B cell (primary cell): Measurements from ENCODE around the gene MAJIN. TPM values are rescaled to one million over a fixed set of nuclear protein-coding genes. Genes with fewer than 3 reads are reported as not detected.

ENCODE experiments used
- ATAC-seq: fragments of 200-7000 bp; cut with Tn5 transposase; one replicate; pipeline ENCODE4 v1.10.0; 2021; ENCODE audit warnings: low read depth, mild to moderate bottlenecking, moderate number of reproducible peaks, moderate library complexity
- CTCF ChIA-PET: fragments of 350-600 bp; sonication (Branson Sonifier 250); formaldehyde crosslinking; loops from one replicate; lab custom pipeline; 2021; ENCODE audit warnings: antibody characterized with exemption, inconsistent platforms; lab: Charles Lee
- POLR2A ChIA-PET: fragments of 350-600 bp; sonication (Branson Sonifier 250); formaldehyde crosslinking; loops from one replicate; lab custom pipeline; 2021; ENCODE audit warnings: antibody characterized with exemption; lab: Charles Lee
- DNase-seq: peaks from one replicate; pipeline ENCODE4 v3.0.0; 2013
- H2AFZ ChIP-seq: 2 replicates; pipeline ENCODE4 v1.6.1; 2012; ENCODE audit warnings: mild to moderate bottlenecking, low read depth, low read length; ENCODE audit not compliant: insufficient read depth, poor library complexity, severe bottlenecking
- H3K27ac ChIP-seq, 2 donors: 1 replicate in 1 of 2; 2 replicates in 1 of 2; pipeline ENCODE4 v1.5.1; 2012 to 2013; ENCODE audit warnings: low read length in 2 of 2, mild to moderate bottlenecking in 2 of 2, moderate library complexity in 1 of 2
- H3K27me3 ChIP-seq, 4 experiments: fragments of 200-600 bp in 1 of 4; sonication (generic) in 1 of 4; replicated peaks in 1 of 4; 1 replicate in 2 of 4; 2 replicates in 2 of 4; pipeline versions ENCODE4 v1.6.1 to v1.7.0; 2013 to 2016; ENCODE audit warnings: low read length in 3 of 4, mild to moderate bottlenecking in 2 of 4, mixed read lengths in 1 of 4, moderate library complexity in 1 of 4; ENCODE audit not compliant: insufficient read depth in 4 of 4, control insufficient read depth in 3 of 4; ENCODE audit errors: control extremely low read depth in 1 of 4
- H3K36me3 ChIP-seq, 2 experiments: replicated peaks in 1 of 2; 1 replicate in 1 of 2; 2 replicates in 1 of 2; pipeline versions ENCODE4 v1.6.1 to v1.7.1; 2013; ENCODE audit warnings: low read length in 1 of 2; ENCODE audit not compliant: insufficient read depth in 2 of 2, control insufficient read depth in 1 of 2; ENCODE audit errors: control extremely low read depth in 1 of 2, extremely low read depth in 1 of 2
- H3K4me1 ChIP-seq, 2 donors: fragments of 200-600 bp in 1 of 2; sonication (generic) in 1 of 2; 1 replicate in 1 of 2; 2 replicates in 1 of 2; pipeline versions ENCODE4 v1.5.1 to v1.6.1; 2013 to 2017; ENCODE audit warnings: low read length in 2 of 2; ENCODE audit not compliant: control insufficient read depth in 2 of 2, insufficient read depth in 2 of 2
- H3K4me2 ChIP-seq: replicated peaks from 2 replicates; pipeline ENCODE3; 2012; ENCODE audit warnings: mild to moderate bottlenecking, low read depth, low read length; ENCODE audit not compliant: poor library complexity, severe bottlenecking
- H3K4me3 ChIP-seq, 5 experiments: fragments of 200-600 bp in 1 of 5; sonication (generic) in 1 of 5; 1 replicate in 3 of 5; 2 replicates in 2 of 5; pipeline versions ENCODE4 v1.5.1 to v1.7.0; 2011 to 2016; ENCODE audit warnings: low read length in 4 of 5, mild to moderate bottlenecking in 4 of 5, low read depth in 2 of 5, control low read depth in 1 of 5, moderate library complexity in 1 of 5; ENCODE audit not compliant: insufficient read depth in 1 of 5; ENCODE audit errors: control extremely low read depth in 1 of 5, extremely low read depth in 1 of 5
- H3K79me2 ChIP-seq: fragments of 200-600 bp; sonication (generic); one replicate; pipeline ENCODE4 v1.6.0; 2016; ENCODE audit warnings: low read length; ENCODE audit not compliant: control insufficient read depth, insufficient read depth
- H3K9ac ChIP-seq: fragments of 200-600 bp; sonication (generic); 2 replicates; pipeline ENCODE4 v1.6.1; 2017; ENCODE audit warnings: mild to moderate bottlenecking, low read length, moderate library complexity
- H3K9me3 ChIP-seq, 3 donors: one replicate each; pipeline versions ENCODE4 v1.6.1 to v1.7.1; 2013; ENCODE audit warnings: low read length in 2 of 3; ENCODE audit not compliant: control insufficient read depth in 2 of 3, insufficient read depth in 1 of 3; ENCODE audit errors: control extremely low read depth in 1 of 3
- H4K20me1 ChIP-seq: 2 replicates; pipeline ENCODE4 v1.6.0; 2012; ENCODE audit warnings: mild to moderate bottlenecking, low read length; ENCODE audit not compliant: insufficient read depth, control insufficient read depth, poor library complexity, severe bottlenecking
- H3K27ac Mint-ChIP-seq: one replicate; pipeline ENCODE4 v1.8.0; 2021; ENCODE audit warnings: mixed read lengths
- H3K27me3 Mint-ChIP-seq: one replicate; pipeline ENCODE4 v1.8.0; 2021; ENCODE audit warnings: mixed read lengths
- H3K4me1 Mint-ChIP-seq: one replicate; pipeline ENCODE4 v1.8.0; 2021; ENCODE audit warnings: mixed read lengths
- H3K4me3 Mint-ChIP-seq: one replicate; pipeline ENCODE4 v1.8.0; 2021; ENCODE audit warnings: mixed read lengths
- H3K9me3 Mint-ChIP-seq: one replicate; pipeline ENCODE4 v1.8.0; 2022; ENCODE audit warnings: mixed read lengths; ENCODE audit not compliant: insufficient read depth
- CTCF ChIP-seq: fragments of 200-600 bp; IDR thresholded peaks from one replicate; pipeline ENCODE4 v1.8.0; 2022; ENCODE audit warnings: antibody characterized with exemption, mild to moderate bottlenecking
- EZH2 ChIP-seq: IDR thresholded peaks from 2 replicates; pipeline ENCODE4 v1.6.1; 2012; ENCODE audit warnings: borderline replicate concordance, low read depth, mild to moderate bottlenecking, moderate library complexity, low read length; ENCODE audit not compliant: insufficient read depth, poor library complexity, severe bottlenecking
- WGBS: methylation state at CpG from one replicate; pipeline ENCODE4 v1.1.5; 2013; ENCODE audit warnings: missing lambda C conversion rate; ENCODE audit not compliant: insufficient coverage; 5-methylcytosine and 5-hydroxymethylcytosine counted together
- intact Hi-C: fragments of 100-400 bp; cut with micrococcal nuclease; formaldehyde crosslinking; loops from one replicate; pipeline ENCODE4 v1.10.0; 2022
- polyA plus RNA-seq: library from polyadenylated mRNA; depleted of rRNA; stranded (reverse); fragments of >200 nt; gene quantifications from 2 replicates; pipeline ENCODE4 v1.2.3, GENCODE V29; 2012
- total RNA-seq, 2 donors: library from RNA; stranded (reverse); fragments of 120-200 nt in 1 of 2; gene quantifications; 1 replicate in 1 of 2; 2 replicates in 1 of 2; pipeline versions ENCODE4 v1.2.3 to v1.2.4, GENCODE V29; 2013 to 2022

MAJIN gene
- total and polyA plus RNA-seq, 2 donors (not counting 1 experiment from before 2014, with no cell fraction given) = 0.71 to 2.4 TPM

- no peak for ATAC-seq
- Histone ChIP-seq H3K4me3 (no peak overlapping the region), H3K9ac (no peak overlapping the region), H3K4me1 (peaks cover 26 to 47% of the 10 kb centered on the region in 2 donors), H3K27me3 (no peaks in the 10 kb centered on the region), H3K79me2 (peaks cover 23% of the 10 kb centered on the region), H3K9me3 (no peaks in the 10 kb centered on the region), H3K36me3 (no peaks in the 10 kb centered on the region), H3K4me2 (no peak overlapping the region), H2AFZ (no peak overlapping the region), H3K27ac (no peak overlapping the region), H4K20me1 (no peaks in the 10 kb centered on the region)
- ChIA-PET POLR2A (interaction anchor here (0.5 kb wide), 1 partner anchor 223 kb away, joined by 5 read pairs; no protein-coding TSS in a partner anchor), CTCF (interaction anchor here (0.6 to 1.3 kb wide), 4 partner anchors 24 to 589 kb away, joined by 3 to 5 read pairs (median 3); no protein-coding TSS in a partner anchor)
- no peak for DNase-seq
- Mint-ChIP-seq H3K9me3 (no peaks in the 10 kb centered on the region), H3K4me3 (no peak overlapping the region), H3K27ac (no peak overlapping the region), H3K27me3 (no peaks in the 10 kb centered on the region), H3K4me1 (peaks cover 42% of the 10 kb centered on the region)
- TF ChIP-seq CTCF = no peak
- no peak for TF ChIP-seq EZH2
- intact Hi-C loops = no loop called here
- 88% methylated on average over 1 of the region's 2 CpGs for WGBS
Measured at GRCh38 chr11:64920124-64920523, 51.8 kb downstream of the MAJIN start.

- ATAC-seq (no peak), DNase-seq (no peak)
- no peaks in the 10 kb centered on the region for H3K36me3 ChIP-seq
- H3K4me3 ChIP-seq = no peak overlapping the region
- H4K20me1 ChIP-seq = no peaks in the 10 kb centered on the region
- no peaks in the 10 kb centered on the region for H3K27me3 ChIP-seq
- H3K27ac ChIP-seq = no peak overlapping the region
- H3K4me1 Mint-ChIP-seq = peaks cover 41% of the 10 kb centered on the region
- ChIA-PET CTCF (interaction anchor here (1.3 to 2.8 kb wide), 3 partner anchors 26 to 77 kb away, joined by 3 to 9 read pairs (median 7); partner anchors contain the start of gene BATF2), POLR2A (interaction anchor here (0.5 kb wide), 1 partner anchor 223 kb away, joined by 5 read pairs; no protein-coding TSS in a partner anchor)
- H3K9me3 Mint-ChIP-seq = no peaks in the 10 kb centered on the region
- H3K4me1 ChIP-seq = peaks cover 26 to 45% of the 10 kb centered on the region in 2 donors
- no peak overlapping the region for H3K27ac Mint-ChIP-seq
- no peak overlapping the region for H2AFZ ChIP-seq
- H3K79me2 ChIP-seq = peaks cover 22% of the 10 kb centered on the region
- H3K4me3 Mint-ChIP-seq = no peak overlapping the region
- H3K9ac ChIP-seq = no peak overlapping the region
- intact Hi-C loops = loop anchor here (5.0 to 10.0 kb wide), 2 partner anchors 53 to 195 kb away; partner anchors contain the start of genes MAJIN, TM7SF2 and ZNHIT2
- TF ChIP-seq EZH2 = no peak
- no peak for TF ChIP-seq CTCF
- no peaks in the 10 kb centered on the region for H3K27me3 Mint-ChIP-seq
- WGBS = no CpG with 5 or more reads among the region's 8 CpGs
- H3K4me2 ChIP-seq = no peak overlapping the region
- H3K9me3 ChIP-seq = no peaks in the 10 kb centered on the region
Measured at GRCh38 chr11:64919627-64920026, 52.3 kb downstream of the MAJIN start.
